Amniotic stem cell (primary cell): ENCODE results near the gene ELMO3.

ENCODE experiments used
- DNase-seq: peaks from one replicate; lab custom pipeline; 2025; lab: John Stamatoyannopoulos, UW

The ELMO3 gene

GRCh38 chr16:67223992-67224391 is 25.1 kb downstream of the ELMO3 start:
- no peak for DNase-seq

GRCh38 chr16:67226295-67226803 is 27.4 kb downstream of the ELMO3 start:
- no peak for DNase-seq

- DNase-seq, result peak; percentile 92
These were observed 28.1 kb downstream of the ELMO3 start, which contains the start of gene TMEM208 for GRCh38 chr16:67226804-67227566. Gene TMEM208, plus strand, starts transcription at chr16:67227130. Its CDS starts 89 bp downstream, at chr16:67227219.

DNA sequence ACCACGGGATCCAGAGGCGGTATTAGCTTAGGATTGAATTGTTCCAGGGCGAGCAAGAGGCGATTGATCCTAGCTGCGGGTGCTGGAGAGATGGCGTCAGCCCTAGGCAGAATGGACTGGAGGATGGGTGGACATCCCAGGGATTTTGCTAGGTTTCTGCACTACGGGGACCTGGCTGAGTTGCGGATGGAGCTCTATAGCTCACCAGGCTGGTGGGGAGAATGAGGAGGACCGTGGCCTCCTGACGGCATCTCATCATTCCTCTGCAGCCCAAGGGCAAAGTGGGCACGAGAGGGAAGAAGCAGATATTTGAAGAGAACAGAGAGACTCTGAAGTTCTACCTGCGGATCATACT is 28.6 kb downstream of the ELMO3 start:
- DNase-seq, result no peak

- DNase-seq, result no peak
These were observed 29.3 kb downstream of the ELMO3 start for GRCh38 chr16:67228034-67228785.

DNA sequence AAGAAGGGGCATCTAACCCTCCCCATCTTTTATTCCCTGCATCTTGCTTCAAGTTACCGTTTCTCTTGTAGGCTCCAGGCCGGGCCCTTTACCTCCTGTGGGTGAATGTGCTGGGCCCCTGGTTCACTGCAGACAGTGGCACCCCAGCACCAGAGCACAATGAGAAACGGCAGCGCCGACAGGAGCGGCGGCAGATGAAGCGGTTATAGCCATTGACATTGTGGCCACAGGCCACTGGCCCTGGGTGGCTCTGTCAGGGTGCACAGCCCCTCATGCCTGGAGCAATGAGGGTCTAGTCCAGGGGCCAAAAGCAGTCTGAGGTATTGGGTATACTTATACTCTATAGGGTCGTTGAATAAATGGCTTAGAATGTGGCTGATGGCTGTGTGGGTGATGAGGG is 30.0 kb downstream of the ELMO3 start:
- DNase-seq, result no peak

DNA sequence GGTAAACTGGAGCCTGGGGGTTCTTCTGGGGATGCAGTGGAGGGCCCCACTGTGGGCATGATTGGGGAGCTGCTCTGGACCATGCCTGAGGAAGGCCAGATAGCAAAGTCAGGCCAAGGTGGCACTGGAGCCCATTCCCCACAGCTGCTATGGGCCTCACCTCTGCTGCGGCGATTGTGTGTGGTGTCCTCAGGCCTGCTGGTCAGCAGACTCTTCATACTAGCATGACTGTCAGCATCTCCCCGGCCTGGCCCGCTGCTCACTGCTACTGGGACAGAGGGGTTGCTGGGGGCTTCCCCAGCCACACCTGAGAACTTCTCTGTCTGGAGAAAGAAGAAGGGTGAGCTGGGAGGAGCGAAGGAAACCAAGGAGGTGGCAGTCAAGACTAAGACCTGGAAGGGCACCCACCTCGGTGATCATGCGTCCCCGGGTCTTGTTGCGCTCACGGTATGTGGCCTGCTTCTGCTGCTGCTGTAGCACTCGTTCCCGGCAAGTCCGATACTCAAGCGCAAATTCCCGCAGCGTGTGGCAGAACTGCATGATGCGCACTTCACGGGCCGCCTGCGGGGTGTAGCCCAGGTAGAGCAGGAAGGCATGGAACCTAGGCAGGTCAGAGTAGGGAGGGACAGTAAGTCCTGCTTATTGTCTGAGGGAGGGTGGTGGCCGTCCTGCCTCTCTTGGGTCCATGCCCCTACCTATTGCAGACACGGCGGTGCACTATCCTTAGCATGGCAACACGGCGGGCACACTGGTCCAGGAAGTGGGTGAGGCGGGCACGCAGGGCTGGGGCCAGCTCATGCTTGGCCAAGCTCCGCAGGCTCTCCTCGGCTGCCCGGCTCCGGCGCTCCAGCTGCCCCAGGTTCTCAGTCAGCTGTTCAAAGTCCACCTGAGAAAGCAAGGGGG is 31.2 kb downstream of the ELMO3 start:
- no peak for DNase-seq

DNA sequence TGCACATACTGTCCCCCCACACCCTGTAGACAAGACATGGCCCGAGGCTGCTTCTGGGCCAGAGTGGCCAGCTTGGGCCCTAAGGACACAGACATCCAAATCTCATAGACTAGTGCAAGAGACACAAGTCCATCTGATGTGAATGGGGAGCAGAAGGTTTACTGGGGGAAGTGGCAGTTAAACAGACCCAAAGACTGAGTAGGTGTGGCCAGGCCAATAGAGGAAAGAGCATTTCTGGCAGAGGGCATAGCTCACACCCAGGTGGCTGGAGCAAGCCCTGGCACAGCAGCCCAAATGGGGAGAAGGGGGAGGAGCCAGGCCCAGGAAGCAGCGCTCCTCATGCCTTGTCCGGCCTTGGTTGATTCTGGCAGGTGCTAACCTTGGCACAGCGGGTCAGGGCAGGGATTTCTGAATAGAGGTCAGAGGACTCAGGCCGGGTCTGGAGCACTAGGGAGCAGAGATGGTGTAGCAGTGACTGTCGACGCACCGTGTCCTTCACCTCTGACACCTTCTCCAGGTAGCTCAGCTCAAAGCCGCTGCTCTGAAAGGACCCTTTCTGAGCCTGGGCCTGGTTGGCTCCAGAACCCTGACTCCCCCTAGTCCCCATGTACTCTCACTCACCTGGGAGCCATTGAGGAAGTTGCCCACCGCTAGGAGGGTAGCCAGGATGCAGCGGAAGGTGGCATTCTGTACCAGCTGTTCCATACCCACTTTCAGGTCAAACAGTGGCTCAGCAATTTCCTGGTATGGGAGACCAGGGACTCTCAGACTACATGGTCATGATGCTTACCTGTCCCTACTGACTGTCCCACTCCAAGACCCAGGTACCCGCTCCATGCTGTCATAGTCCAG is 32.1 kb downstream of the ELMO3 start:
- DNase-seq, result no peak

DNA sequence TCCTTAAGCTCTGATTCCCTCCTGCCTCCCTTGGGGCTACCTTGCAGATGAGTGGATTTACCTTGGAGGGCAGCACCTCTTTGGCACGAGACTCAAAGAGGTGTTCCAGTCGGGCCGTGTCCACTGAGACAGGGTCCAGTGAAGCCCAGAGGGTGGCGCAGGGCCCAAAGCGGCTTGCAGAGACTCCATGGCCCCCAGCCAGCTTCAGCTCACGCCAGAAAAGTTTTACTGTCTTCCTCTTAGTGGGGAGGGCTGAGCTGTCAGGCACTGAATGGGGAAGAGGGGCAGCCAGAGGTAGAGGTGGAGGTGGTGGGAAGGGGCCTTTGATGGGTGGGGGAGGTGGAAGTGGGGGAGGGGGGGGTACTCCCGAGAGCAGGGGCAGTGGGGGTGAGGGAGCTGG is 34.7 kb downstream of the ELMO3 start:
- no peak for DNase-seq

DNA sequence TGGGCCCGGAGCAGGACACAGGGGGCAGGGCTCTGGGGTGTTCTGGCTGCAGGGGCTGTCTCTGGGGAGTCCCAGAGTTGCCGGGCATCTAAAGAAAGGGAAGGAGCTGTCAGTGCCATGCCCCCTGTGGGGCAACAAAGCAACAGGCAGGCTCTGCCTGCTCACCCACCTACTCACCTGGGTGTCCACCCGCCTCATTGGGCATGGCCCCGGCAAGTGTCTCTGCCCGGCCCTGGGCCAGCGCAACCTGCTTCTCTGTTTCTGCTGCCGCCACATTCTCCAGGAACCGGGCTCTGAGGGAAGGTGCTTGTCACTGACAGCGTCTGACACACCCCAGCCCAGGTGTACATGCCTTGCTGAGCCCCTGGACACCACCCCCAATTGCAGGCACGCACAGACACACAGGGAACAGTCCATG is 35.3 kb downstream of the ELMO3 start:
- DNase-seq, result no peak

- no peak for DNase-seq
These were observed 37.1 kb downstream of the ELMO3 start for GRCh38 chr16:67235816-67236562.

DNA sequence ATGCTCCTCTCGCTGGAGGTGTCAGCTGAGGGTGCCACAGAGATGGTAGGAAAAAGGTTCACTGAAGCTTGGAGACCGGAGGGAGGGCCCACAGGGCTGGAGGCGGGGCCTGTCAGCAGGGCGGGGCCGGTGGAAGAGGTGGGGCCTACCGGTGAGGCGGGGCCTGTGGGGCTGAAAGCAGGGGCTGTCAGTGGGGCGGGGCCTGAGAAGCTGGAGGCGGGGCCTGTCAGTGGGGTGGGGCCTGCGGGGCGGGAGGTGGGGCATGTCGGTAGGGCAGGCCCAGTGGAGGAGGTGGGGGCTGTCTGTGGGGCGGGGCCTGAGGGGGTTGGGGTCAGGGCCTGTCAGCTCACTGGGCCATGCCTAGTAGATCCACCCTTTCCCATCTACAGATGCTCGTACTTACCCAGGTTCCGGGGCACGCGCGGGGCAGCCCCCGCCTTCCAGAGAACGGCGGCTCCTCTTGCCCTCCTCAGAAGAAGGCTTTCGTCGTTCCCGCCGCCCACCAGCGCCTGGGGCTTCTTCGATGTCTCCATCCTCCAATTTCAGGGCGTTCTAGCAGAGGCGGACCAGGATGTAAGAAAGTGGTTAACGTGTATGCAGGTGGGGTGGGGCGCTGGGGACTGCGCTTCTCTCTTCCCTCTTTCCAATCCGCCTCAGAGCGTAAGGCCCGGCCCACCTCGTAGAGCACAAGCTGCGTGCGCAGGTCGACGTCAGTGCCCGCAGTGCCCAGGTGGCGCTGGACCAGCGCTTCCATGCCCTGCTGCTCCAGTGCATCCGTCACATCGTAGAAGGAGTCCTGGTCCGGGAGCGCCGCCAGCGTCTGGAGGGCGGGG is 37.8 kb downstream of the ELMO3 start:
- DNase-seq, result no peak

DNA sequence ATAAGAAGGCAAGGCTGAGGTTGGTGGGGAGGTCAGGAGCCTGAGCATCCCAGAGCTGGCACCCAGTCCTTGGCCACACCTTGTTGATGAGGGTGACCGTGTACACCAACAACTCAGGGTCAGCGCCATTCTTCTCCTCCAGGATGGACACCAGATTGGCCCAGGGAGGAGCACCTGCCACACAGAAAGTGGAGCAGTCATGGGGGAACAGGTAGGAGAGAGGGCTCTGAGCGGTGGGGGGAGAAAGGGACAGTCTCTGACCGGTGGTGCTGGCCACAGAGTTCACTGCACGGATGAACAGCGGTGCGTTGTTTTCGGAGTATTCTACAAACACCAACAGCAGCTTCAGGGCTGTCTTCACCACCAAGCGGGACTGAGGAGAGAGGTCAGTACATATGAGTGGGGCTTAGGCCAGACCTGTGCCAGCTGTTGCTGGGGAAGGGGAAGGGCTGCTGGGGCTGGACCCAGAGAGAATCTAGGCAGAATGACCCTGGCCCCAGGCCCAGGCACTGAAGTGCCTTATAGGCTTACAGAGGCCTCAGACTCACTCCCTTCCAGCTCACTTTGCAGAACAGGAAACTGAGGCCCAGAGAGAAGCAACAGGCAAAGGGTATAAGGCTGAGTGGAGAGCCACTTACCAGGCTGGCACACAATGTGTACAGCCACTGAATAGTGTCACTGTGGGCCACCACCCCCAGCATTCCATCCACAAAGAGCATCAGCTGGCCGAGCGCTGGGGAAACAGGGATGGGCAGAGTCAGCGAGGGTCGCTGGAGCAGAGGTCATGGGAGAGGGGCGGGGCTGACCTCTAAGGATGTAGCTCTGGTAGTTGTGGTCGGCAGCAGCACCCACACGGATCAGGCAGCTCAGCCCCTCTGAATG is 38.7 kb downstream of the ELMO3 start:
- DNase-seq, result no peak

GRCh38 chr16:67238278-67238575 is 39.3 kb downstream of the ELMO3 start:
- DNase-seq, result no peak

GRCh38 chr16:67238806-67239470 is 40.0 kb downstream of the ELMO3 start:
- no peak for DNase-seq

GRCh38 chr16:67240506-67240905 is 41.6 kb downstream of the ELMO3 start:
- no peak for DNase-seq

DNA sequence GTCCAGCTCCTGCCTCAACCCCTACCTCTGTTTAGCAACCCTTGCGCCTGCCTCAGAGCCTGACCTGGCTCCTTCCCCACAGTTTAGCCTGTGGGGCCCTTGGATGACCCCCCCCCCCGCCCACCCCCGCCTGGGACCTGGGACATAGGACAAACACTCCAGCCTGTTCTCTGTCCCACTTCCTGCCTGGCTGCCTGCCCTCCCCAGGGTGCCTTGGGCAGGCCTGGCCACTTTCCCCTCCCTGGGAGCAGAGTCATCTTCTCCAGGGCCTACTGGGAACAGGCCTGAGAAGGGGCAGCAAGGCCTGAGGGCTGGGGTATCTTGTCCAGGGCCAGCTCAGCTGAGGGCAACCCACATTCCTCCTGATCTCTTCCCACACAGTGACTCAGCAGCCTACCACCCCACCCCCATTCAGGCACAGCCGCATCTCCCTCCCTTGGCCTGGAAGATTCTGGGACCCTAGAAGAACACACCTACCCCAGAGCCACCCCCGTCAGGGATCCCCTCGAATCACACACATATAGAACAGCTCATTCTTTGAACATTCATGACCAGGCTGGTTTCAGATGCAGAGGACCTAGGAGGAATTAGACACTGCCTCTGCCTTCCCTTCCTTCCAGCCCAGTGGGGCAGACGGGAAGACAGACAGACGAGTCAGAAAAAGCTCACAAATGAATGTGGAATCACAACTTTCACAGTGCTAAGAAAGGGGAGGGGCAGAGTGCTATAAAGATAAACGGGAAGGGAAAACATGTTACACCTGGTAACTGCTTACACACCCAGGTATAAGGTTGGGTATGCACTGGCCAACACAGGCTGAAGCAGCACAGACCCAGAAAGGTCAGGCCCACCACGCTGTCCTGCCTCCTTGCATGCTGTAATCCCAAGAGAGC is 42.3 kb downstream of the ELMO3 start:
- DNase-seq, result peak; percentile 65
